ENCODE measurements around the gene TRIM47.

DNA sequence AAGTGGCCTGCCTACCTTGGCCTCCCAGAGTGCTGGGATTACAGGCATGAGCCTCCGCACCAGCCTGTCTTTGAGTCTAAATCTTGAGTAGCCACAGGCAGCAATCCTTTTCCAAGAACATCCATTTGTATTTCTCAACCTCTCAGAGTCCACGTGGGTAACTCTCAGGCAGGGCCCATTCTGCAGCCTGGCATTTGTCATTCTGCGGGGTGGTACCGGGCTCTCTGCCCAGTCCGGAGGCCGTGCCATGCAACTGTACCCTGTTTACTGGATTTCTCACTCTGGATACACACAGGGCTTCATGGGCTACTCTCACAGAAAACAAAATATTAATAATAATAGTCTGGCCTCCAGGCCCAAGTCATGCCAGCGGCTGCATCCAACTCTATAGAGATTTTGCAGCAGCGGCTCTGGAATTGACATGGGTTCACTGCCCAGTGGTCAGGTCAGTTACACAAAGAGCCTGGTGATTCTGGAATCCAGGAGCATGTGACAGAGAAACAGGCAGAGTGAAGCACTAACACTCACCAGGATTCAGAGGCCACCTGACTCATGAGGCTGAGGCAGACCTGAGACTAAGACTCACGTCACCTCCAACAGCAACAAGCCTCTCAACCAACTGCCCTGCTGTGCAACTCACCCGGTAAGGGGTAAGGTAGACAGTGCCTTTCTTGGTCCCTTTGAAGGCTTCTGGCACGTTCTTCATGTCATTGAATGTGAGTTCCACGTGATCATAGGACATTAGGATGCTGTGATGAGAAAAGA is 27.3 kb downstream of the TRIM47 start:
- TF ChIP-seq, protein P1, sequence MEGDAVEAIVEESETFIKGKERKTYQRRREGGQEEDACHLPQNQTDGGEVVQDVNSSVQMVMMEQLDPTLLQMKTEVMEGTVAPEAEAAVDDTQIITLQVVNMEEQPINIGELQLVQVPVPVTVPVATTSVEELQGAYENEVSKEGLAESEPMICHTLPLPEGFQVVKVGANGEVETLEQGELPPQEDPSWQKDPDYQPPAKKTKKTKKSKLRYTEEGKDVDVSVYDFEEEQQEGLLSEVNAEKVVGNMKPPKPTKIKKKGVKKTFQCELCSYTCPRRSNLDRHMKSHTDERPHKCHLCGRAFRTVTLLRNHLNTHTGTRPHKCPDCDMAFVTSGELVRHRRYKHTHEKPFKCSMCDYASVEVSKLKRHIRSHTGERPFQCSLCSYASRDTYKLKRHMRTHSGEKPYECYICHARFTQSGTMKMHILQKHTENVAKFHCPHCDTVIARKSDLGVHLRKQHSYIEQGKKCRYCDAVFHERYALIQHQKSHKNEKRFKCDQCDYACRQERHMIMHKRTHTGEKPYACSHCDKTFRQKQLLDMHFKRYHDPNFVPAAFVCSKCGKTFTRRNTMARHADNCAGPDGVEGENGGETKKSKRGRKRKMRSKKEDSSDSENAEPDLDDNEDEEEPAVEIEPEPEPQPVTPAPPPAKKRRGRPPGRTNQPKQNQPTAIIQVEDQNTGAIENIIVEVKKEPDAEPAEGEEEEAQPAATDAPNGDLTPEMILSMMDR (IDR thresholded peaks at IDR 0.05; ENCODE audit: insufficient read depth, low read length, poor library complexity, severe bottlenecking): no peak
- no peak for TF ChIP-seq EZH2phosphoT487 (conservative IDR thresholded peaks at IDR 0.05; ENCODE audit: low read length)

Data from SU-DHL-6 (cell line).